GM18508 (cell line): Measurements from ENCODE around the gene OOSP4A.
"Not testable (repeated sequence)": the region's sequence is repeated elsewhere in the genome, so short reads cannot be mapped to it uniquely, and the experiment has no call there.

Source experiments
- ATAC-seq: cut with Tn5 transposase; IDR thresholded peaks from one replicate; pipeline ENCODE4 v1.9.1; 2021; ENCODE audit warnings: moderate number of reproducible peaks; ENCODE audit not compliant: insufficient read depth, unreplicated experiment

Gene OOSP4A

GRCh38 chr11:59968395-59968783 lies 4.6 kb downstream of the OOSP4A start:
- no peak for ATAC-seq

- no peak for ATAC-seq
Observed at GRCh38 chr11:59973097-59973496, 9.3 kb downstream of the OOSP4A start.

GRCh38 chr11:59981106-59981770 lies 17.4 kb downstream of the OOSP4A start:
- no peak for ATAC-seq

- not testable (repeated sequence) for ATAC-seq
Observed at GRCh38 chr11:59982037-59982436, 18.2 kb downstream of the OOSP4A start.

- ATAC-seq: no peak
Observed at GRCh38 chr11:59983212-59983611, 19.4 kb downstream of the OOSP4A start.

GRCh38 chr11:59984368-59984767 lies 20.5 kb downstream of the OOSP4A start:
- ATAC-seq: no peak

GRCh38 chr11:59990421-59990820 lies 26.6 kb downstream of the OOSP4A start:
- ATAC-seq: no peak

- ATAC-seq: no peak
Observed at GRCh38 chr11:59992425-59992824, 28.6 kb downstream of the OOSP4A start.

- no peak for ATAC-seq
Observed at GRCh38 chr11:59997800-59998199, 34.0 kb downstream of the OOSP4A start.

- no peak for ATAC-seq
Observed at GRCh38 chr11:59999691-60000090, 35.9 kb downstream of the OOSP4A start.

GRCh38 chr11:60003729-60004128 lies 39.9 kb downstream of the OOSP4A start:
- ATAC-seq: no peak

GRCh38 chr11:60005360-60005759 lies 41.5 kb downstream of the OOSP4A start:
- no peak for ATAC-seq

- ATAC-seq: no peak
Observed at GRCh38 chr11:60016881-60017280, 53.0 kb downstream of the OOSP4A start, which contains the start of gene OOSP4B. OOSP4B (plus strand) TSS chr11:60017181.

GRCh38 chr11:60018058-60018457 lies 54.2 kb downstream of the OOSP4A start:
- ATAC-seq: no peak
